IPS DF 6.9 (cell line): ENCODE results near the gene PRSS33.

ENCODE experiments used
- DNase-seq: peaks from one replicate; pipeline ENCODE4 v3.0.0-alpha.2; 2013; ENCODE audit warnings: low read depth, low spot score
- H3K27ac ChIP-seq: one replicate; pipeline ENCODE4 v1.5.1; 2013; ENCODE audit warnings: low read length, control low read depth
- H3K27me3 ChIP-seq: 2 replicates; pipeline ENCODE4 v1.6.1; 2013; ENCODE audit warnings: mild to moderate bottlenecking, low read length; ENCODE audit not compliant: control insufficient read depth, insufficient read depth
- H3K36me3 ChIP-seq: 2 replicates; pipeline ENCODE4 v1.6.1; 2013; ENCODE audit warnings: low read length; ENCODE audit not compliant: control insufficient read depth, insufficient read depth
- H3K4me1 ChIP-seq: 2 replicates; pipeline ENCODE4 v1.6.1; 2013; ENCODE audit warnings: low read length; ENCODE audit not compliant: control insufficient read depth, insufficient read depth
- H3K4me3 ChIP-seq: 2 replicates; pipeline ENCODE4 v1.5.1; 2013; ENCODE audit warnings: mild to moderate bottlenecking, low read length
- H3K9me3 ChIP-seq: 2 replicates; pipeline ENCODE4 v1.6.1; 2013; ENCODE audit warnings: low read length, inconsistent platforms; ENCODE audit not compliant: control insufficient read depth, insufficient read depth
- WGBS: extraction: QIAGEN DNeasy Blood & Tissue Kit; methylation state at CpG from one replicate; pipeline ENCODE4 v1.1.7; 2013; ENCODE audit warnings: mixed read lengths, missing lambda C conversion rate; ENCODE audit not compliant: insufficient read length, insufficient coverage; 5-methylcytosine and 5-hydroxymethylcytosine counted together

The PRSS33 gene, protein sequence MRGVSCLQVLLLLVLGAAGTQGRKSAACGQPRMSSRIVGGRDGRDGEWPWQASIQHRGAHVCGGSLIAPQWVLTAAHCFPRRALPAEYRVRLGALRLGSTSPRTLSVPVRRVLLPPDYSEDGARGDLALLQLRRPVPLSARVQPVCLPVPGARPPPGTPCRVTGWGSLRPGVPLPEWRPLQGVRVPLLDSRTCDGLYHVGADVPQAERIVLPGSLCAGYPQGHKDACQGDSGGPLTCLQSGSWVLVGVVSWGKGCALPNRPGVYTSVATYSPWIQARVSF

DNA sequence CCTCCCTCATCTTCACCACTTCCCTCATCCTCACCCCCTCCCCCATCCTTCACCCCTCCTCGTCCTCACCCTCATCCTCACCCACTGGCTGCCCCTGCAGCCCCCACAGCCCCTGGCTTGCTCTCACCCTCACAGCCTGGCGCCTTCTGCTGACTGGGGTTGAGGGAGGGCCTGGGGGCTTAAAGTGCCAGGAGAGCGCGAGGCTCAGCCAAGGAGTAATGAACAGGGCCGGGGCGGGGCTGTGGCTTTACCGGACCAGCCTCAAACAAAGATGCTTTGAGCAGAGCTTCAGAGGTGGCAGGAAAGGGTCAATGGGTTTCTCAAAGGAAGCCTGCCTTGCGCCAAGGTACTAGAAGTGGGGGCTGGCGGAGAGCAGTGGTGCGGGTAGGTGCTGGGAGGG is at the start of gene PRSS33:
Gene PRSS33, minus strand, starts transcription at position 155 of the 400 bp plus-strand sequence. CDS start 1,013 bp downstream, outside the sequence.
- no peaks in the 10 kb centered on the region for H3K9me3 ChIP-seq
- H3K36me3 ChIP-seq, result no peaks in the 10 kb centered on the region
- no peak for DNase-seq
- H3K4me3 ChIP-seq, result no peak within 1 kb of the TSS
- 0 out of 2 replicates have a peak, but pooled peaks cover 1% of the 10 kb centered on the region for H3K27me3 ChIP-seq
- 100% methylated on average over 1 of the region's 10 CpGs for WGBS
- H3K4me1 ChIP-seq, result no peaks in the 10 kb centered on the region; the same call in 1 of the 2 replicates
- H3K27ac ChIP-seq, result no peak within 1 kb of the TSS

DNA sequence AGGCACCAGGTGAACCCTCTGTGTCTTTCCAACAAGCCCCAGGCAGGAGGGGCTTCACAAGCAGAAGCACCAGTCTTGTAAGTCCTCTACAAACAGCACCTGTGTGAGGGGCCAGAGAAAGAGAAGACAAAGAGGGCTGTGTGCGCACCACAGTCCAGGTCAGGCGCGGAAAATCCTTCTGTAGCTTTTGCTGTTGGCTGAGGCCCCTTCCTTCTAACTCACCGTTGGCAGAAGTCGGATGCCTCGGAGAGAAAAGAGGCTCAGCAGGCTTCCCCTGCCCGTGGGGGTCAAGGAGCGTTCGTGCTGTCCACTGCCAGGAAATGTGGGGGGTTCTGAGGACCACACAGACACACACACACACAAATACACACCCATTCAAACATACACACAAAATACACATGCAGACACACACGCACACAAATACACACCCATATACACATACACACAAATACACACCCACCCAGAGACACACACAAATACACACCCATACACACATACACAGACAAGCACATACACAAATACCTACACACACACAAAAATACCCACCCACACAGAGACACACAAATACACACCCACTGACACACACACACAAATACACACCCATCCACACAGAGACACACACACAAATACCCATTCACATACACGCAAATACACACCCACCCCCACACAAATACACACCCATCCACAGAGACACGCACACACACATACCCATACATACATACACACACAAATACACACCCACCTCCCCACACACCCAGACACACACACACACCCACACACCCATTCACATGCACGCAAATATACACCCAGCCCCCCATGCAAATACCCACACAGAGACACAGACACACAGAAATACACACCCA is 49.5 kb upstream of the PRSS33 start:
- no peaks in the 10 kb centered on the region for H3K36me3 ChIP-seq
- peaks cover 7% of the 10 kb centered on the region for H3K4me1 ChIP-seq
- no peak overlapping the region for H3K27ac ChIP-seq
- DNase-seq, result no peak
- H3K4me3 ChIP-seq, result no peak overlapping the region
- no peaks in the 10 kb centered on the region for H3K27me3 ChIP-seq
- 100% methylated on average over 4 of the region's 13 CpGs for WGBS
- H3K9me3 ChIP-seq, result no peaks in the 10 kb centered on the region

DNA sequence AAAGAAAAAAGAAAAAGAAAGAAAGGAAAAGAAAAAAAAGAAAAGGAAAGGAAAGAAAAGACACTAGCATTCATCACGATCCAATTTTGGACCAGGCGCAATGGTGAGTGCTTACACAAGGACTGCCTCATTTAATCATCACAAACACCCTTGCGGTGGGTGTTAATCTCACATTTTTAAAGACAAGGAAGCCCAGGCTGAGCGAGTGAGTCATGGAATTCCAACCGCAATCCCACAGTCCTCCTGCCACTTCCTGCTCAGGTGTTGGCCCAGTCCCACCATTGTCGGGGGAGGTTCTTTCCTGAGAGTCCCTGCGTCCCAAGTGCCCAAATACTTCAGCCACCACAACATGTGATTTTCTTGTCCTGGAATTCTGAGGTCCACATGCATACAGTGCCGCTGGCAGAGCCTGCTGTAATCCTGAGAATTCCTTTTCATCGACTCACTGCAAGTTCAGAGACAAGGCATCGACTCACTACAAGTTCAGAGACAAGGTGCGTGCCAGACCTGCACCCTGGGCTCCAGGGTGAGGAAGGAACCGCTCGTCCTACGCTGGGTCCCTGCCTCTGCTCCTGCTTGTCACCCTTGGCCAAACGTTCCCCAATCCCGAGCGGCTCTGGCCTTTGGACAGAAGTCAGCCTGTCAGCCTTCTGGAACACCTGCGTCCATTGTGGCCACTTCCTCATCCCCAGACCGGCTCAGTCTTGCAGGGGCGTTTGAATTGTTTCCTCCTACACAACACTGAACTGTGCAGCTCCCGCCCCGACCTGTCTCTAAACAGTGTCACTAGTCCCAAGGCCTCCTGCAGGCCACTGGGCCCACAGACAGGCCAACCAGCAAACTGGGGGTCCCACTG is 48.5 kb upstream of the PRSS33 start:
- Histone ChIP-seq H3K36me3 (no peaks in the 10 kb centered on the region), H3K4me1 (peaks cover 8% of the 10 kb centered on the region), H3K9me3 (no peaks in the 10 kb centered on the region), H3K4me3 (no peak overlapping the region), H3K27ac (no peak overlapping the region), H3K27me3 (no peaks in the 10 kb centered on the region)
- no CpG with 5 or more reads among the region's 22 CpGs for WGBS
- no peak for DNase-seq

DNA sequence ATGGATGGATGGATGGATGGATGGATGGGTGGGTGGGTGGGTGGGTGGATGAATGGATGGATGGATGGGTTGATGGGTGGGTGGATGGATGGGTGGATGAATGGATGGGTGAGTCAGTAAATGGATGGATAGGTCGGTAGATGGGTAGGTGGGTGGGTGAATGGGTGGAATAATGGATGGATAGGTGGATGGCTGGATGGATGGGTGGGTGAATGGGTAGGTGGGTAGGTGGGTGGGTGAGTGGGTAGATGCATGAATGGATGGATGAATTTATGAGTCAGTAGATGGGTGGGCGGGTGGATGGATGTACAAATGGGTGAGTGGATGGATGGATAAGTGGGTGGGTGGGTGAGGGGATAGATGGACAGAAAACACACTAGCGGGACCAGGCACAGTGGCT is 47.6 kb upstream of the PRSS33 start:
- no peak overlapping the region for H3K4me3 ChIP-seq
- H3K9me3 ChIP-seq, result no peaks in the 10 kb centered on the region
- peaks cover 8% of the 10 kb centered on the region for H3K4me1 ChIP-seq
- H3K27me3 ChIP-seq, result no peaks in the 10 kb centered on the region
- DNase-seq, result no peak
- no peaks in the 10 kb centered on the region for H3K36me3 ChIP-seq
- H3K27ac ChIP-seq, result no peak overlapping the region
- WGBS, result no CpG with 5 or more reads among the region's 3 CpGs

DNA sequence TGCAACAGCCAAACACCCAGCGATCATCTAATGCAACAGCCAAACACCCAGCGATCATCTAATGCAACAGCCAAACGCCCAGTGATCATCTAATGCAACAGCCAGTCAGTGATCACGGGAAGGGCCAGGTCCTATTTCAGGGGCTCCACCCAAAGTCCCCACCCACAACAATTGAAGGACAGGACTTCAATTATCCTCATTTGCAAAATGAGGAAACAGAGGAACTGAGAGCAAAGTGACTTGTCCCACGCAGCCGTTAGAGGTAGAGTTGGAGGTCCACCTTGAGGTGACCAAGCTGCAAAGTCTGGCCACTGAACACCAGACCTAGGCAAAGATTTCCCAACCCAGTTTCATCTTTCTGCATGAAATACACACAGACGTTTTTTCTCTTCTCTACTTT is 46.4 kb upstream of the PRSS33 start:
- Histone ChIP-seq H3K9me3 (no peaks in the 10 kb centered on the region), H3K27ac (no peak overlapping the region), H3K4me1 (peaks cover 8% of the 10 kb centered on the region), H3K4me3 (no peak overlapping the region), H3K27me3 (no peaks in the 10 kb centered on the region), H3K36me3 (no peaks in the 10 kb centered on the region)
- DNase-seq, result no peak
- WGBS, result no CpG with 5 or more reads among the region's 7 CpGs

DNA sequence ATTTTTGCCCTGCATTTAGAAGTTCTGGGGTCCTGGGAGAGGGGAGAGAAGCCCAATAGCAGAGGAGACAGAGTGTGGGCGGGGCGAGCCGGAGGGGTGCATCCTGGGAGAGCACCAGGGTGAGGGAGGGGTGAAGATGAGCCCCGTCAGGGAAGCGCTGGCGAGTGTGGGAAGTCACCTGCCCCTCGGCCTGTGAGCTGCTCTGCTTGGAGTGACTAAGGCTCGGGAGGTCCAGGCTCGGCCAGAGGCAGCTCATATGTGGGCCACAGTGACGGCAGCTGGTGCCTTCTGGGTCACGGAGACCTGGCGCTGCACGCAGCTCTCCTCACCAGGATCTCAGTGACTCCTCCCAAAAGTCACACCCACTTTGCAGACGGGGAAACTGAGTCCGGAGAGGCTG is 43.8 kb upstream of the PRSS33 start:
- Histone ChIP-seq H3K4me3 (no peak overlapping the region), H3K36me3 (no peaks in the 10 kb centered on the region), H3K9me3 (no peaks in the 10 kb centered on the region), H3K4me1 (peaks cover 7% of the 10 kb centered on the region), H3K27ac (no peak overlapping the region), H3K27me3 (no peaks in the 10 kb centered on the region)
- no CpG with 5 or more reads among the region's 15 CpGs for WGBS
- DNase-seq, result no peak

DNA sequence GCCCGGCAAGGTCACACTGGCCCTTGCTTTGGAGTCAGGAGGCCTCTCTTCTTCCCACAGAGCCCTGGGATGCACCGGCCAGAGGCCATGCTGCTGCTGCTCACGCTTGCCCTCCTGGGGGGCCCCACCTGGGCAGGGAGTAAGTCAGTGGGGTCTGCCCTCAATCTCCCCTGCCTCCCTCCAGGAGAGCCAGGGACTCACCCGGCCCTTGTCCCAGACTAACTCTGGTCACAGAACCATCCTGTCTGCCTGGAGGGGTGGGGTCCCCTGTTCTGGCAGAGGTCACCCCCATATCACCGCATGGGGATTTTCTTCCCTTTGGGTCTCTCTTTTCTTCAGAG is 43.0 kb upstream of the PRSS33 start:
- Histone ChIP-seq H3K4me3 (no peak overlapping the region), H3K36me3 (no peaks in the 10 kb centered on the region), H3K4me1 (0 out of 2 replicates have a peak, but pooled peaks cover 1% of the 10 kb centered on the region), H3K9me3 (no peaks in the 10 kb centered on the region), H3K27ac (no peak overlapping the region), H3K27me3 (no peaks in the 10 kb centered on the region)
- no peak for DNase-seq
- WGBS, result no CpG with 5 or more reads among the region's 5 CpGs

DNA sequence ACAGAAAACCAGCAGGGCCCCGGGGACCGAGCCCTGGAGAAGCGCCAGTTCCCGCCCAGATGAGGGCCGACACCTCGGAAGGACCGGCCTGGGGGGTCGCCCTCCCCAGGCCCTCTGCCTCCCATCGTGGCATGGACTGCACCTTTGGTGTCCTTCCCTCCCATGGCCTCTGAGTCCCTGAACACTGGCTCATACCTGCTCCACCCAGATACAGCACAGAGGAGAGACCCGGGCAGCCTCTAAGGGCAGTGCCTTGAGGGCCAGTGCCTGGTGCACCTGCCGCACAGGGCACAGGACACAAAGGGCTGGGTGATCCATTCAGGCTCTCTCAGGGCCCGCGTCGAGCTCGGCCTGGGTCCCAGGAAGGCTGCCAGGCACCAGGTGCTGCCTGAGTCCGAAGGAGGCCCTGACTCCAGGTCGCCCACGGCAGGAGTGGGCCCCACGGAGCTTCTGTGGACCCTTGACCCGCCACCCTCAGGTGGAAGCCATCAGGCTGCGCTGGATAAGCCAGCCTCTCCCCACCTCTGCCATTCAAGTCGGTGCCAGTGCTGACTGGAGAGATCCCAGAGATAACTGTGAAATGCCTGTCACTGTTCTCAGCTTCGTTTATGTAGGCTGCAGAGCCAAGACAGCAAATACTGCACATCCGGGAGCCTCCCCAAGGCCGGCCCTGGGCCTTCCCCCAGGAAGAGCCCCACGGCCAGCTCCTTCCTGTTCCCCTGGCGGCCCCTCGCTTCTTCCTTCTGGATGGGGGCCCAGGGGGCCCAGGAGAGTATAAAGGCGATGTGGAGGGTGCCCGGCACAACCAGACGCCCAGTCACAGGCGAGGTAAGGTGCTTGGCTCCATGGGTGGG is 42.4 kb upstream of the PRSS33 start, which contains the start of gene ZG16B:
Gene ZG16B, plus strand, starts transcription at position 803 of the 854 bp plus-strand sequence. CDS start 139 bp downstream, outside the sequence.
- Histone ChIP-seq H3K4me1 (0 out of 2 replicates have a peak, but pooled peaks cover 1% of the 10 kb centered on the region), H3K4me3 (no peak within 1 kb of the TSS), H3K9me3 (no peaks in the 10 kb centered on the region), H3K36me3 (no peaks in the 10 kb centered on the region), H3K27ac (no peak within 1 kb of the TSS), H3K27me3 (no peaks in the 10 kb centered on the region)
- no CpG with 5 or more reads among the region's 32 CpGs for WGBS
- no peak for DNase-seq

DNA sequence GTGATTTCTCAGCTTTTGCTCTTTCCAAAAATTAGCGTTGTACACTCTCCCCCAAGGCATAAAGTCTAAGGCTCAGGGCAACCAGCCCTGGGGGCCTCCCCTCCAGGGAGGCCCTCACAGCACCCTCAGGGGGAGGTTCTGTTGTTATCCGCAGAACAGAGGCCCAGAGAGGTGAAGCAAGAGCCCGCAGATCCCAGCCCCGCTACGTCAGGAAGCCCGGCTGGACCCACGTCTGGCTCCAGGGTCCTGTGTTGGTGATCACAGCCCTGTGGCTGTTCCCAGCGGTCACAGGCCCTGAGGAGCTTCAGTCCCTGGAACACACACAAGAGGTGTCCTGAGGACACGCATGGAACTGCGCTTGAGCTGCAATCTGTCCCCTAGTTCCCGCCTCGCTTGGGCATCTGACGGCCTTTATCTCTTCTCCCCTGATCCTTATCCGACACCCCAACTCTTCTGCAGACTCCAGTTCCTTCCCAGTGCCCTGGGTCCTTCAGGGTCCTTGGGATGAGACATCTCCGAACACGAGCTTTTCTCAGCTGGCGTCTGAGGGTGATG is 41.6 kb upstream of the PRSS33 start:
- Histone ChIP-seq H3K9me3 (no peaks in the 10 kb centered on the region), H3K27me3 (no peaks in the 10 kb centered on the region), H3K4me3 (no peak overlapping the region), H3K36me3 (no peaks in the 10 kb centered on the region), H3K27ac (no peak overlapping the region), H3K4me1 (0 out of 2 replicates have a peak, but pooled peaks cover 1% of the 10 kb centered on the region)
- no peak for DNase-seq
- WGBS, result no CpG with 5 or more reads among the region's 17 CpGs
